Hepatocyte (in vitro differentiated cells): ENCODE results near the gene HRAS. TPM values are rescaled to one million over a fixed set of nuclear protein-coding genes. Genes with fewer than 3 reads are reported as not detected.

Experiments used
- DNase-seq: peaks from one replicate; pipeline ENCODE4 v3.0.0-alpha.2; 2016; ENCODE audit warnings: low spot score
- H2AFZ ChIP-seq: fragments of 200-600 bp; sonication (generic); 2 replicates; pipeline ENCODE4 v1.6.0; 2016; ENCODE audit warnings: antibody characterized with exemption, mild to moderate bottlenecking
- H3K27ac ChIP-seq: fragments of 200-600 bp; sonication (generic); 2 replicates; pipeline ENCODE4 v1.5.1; 2016; ENCODE audit warnings: mild to moderate bottlenecking
- H3K27me3 ChIP-seq: fragments of 200-600 bp; sonication (generic); 2 replicates; pipeline ENCODE4 v1.6.1; 2016
- H3K36me3 ChIP-seq: fragments of 200-600 bp; sonication (generic); replicated peaks from 2 replicates; pipeline ENCODE4 v1.5.1; 2016; ENCODE audit warnings: low read depth; ENCODE audit not compliant: insufficient read depth
- H3K4me1 ChIP-seq: fragments of 200-600 bp; sonication (generic); 2 replicates; pipeline ENCODE4 v1.5.1; 2016; ENCODE audit warnings: mild to moderate bottlenecking, moderate library complexity; ENCODE audit not compliant: insufficient read depth
- H3K4me2 ChIP-seq: fragments of 200-600 bp; sonication (generic); 2 replicates; pipeline ENCODE4 v1.6.0; 2016
- H3K4me3 ChIP-seq: fragments of 200-600 bp; sonication (generic); 2 replicates; pipeline ENCODE4 v1.5.1; 2016; ENCODE audit warnings: mild to moderate bottlenecking
- H3K79me2 ChIP-seq: fragments of 200-600 bp; sonication (generic); 2 replicates; pipeline ENCODE4 v1.6.0; 2017; ENCODE audit warnings: mild to moderate bottlenecking
- H3K9me2 ChIP-seq: fragments of 200-600 bp; sonication (generic); replicated peaks from 2 replicates; pipeline ENCODE4 v1.6.0; 2017; ENCODE audit warnings: mild to moderate bottlenecking; ENCODE audit not compliant: insufficient read depth
- H3K9me3 ChIP-seq: fragments of 200-600 bp; sonication (generic); 2 replicates; pipeline ENCODE4 v1.5.1; 2016; ENCODE audit warnings: low read depth, mild to moderate bottlenecking
- H4K20me1 ChIP-seq: fragments of 200-600 bp; sonication (generic); 2 replicates; pipeline ENCODE4 v1.6.0; 2016; ENCODE audit warnings: mild to moderate bottlenecking; ENCODE audit not compliant: insufficient read depth, poor library complexity, severe bottlenecking
- CTCF ChIP-seq: fragments of 200-600 bp; sonication (generic); IDR thresholded peaks from 2 replicates; pipeline ENCODE4 v1.5.1; 2016; ENCODE audit warnings: antibody characterized with exemption, mild to moderate bottlenecking; ENCODE audit not compliant: poor library complexity
- EZH2 ChIP-seq: fragments of 200-600 bp; sonication (generic); IDR thresholded peaks from 2 replicates; pipeline ENCODE4 v1.6.1; 2016; ENCODE audit warnings: antibody characterized with exemption, mild to moderate bottlenecking, borderline replicate concordance
- EZH2phosphoT487 ChIP-seq: fragments of 200-600 bp; sonication (generic); IDR thresholded peaks from one replicate; pipeline ENCODE4 v1.6.1; 2018; ENCODE audit warnings: antibody characterized with exemption, mild to moderate bottlenecking, low read depth, moderate library complexity; ENCODE audit not compliant: unreplicated experiment, severe bottlenecking
- WGBS: methylation state at CpG from one replicate; pipeline ENCODE4 v1.1.6; 2016; ENCODE audit warnings: low lambda C conversion rate; ENCODE audit errors: missing lambda C conversion rate; 5-methylcytosine and 5-hydroxymethylcytosine counted together
- polyA plus RNA-seq: library from polyadenylated mRNA; unstranded; fragments of >200 nt; fragmentation: Nextera tagmentation; extraction: Ambion mirVana; gene quantifications from 2 replicates; pipeline ENCODE4 v1.2.1, GENCODE V29; 2016
- total RNA-seq: library from RNA; depleted of rRNA; stranded (reverse); fragments of >200 nt; gene quantifications from 2 replicates; pipeline ENCODE4 v1.2.3, GENCODE V29; 2014

Gene HRAS
- total and polyA plus RNA-seq, 2 experiments from 2014 or later = 28.4 to 57.9 TPM

GRCh38 chr11:491358-491757 lies 44.0 kb downstream of the HRAS start:
- DNase-seq = no peak
- no peaks in the 10 kb centered on the region for H3K79me2 ChIP-seq
- no peak overlapping the region for H3K4me3 ChIP-seq
- H3K9me2 ChIP-seq = no peaks in the 10 kb centered on the region
- no peaks in the 10 kb centered on the region for H3K27me3 ChIP-seq
- H3K4me2 ChIP-seq = no peak overlapping the region
- H3K4me1 ChIP-seq = no peaks in the 10 kb centered on the region
- H2AFZ ChIP-seq = no peak overlapping the region
- H3K27ac ChIP-seq = no peak overlapping the region
- H3K36me3 ChIP-seq = no peaks in the 10 kb centered on the region
- no peak for TF ChIP-seq EZH2
- TF ChIP-seq CTCF = no peak
- TF ChIP-seq EZH2phosphoT487 = no peak
- WGBS = 98% methylated on average over 7 of the region's 7 CpGs
- no peaks in the 10 kb centered on the region for H4K20me1 ChIP-seq
- no peaks in the 10 kb centered on the region for H3K9me3 ChIP-seq

- Histone ChIP-seq H3K27me3 (no peaks in the 10 kb centered on the region), H3K4me3 (no peak overlapping the region), H3K9me2 (no peaks in the 10 kb centered on the region), H3K4me1 (no peaks in the 10 kb centered on the region), H3K36me3 (no peaks in the 10 kb centered on the region), H3K79me2 (no peaks in the 10 kb centered on the region), H3K27ac (no peak overlapping the region), H3K4me2 (no peak overlapping the region), H4K20me1 (no peaks in the 10 kb centered on the region), H3K9me3 (no peaks in the 10 kb centered on the region), H2AFZ (no peak overlapping the region)
- TF ChIP-seq CTCF (no peak), EZH2 (no peak), EZH2phosphoT487 (no peak)
- no peak for DNase-seq
- 91% methylated on average over 15 of the region's 15 CpGs for WGBS
Observed at GRCh38 chr11:490930-491260, 44.5 kb downstream of the HRAS start.

GRCh38 chr11:490186-490929 lies 45.0 kb downstream of the HRAS start:
- Histone ChIP-seq H3K4me2 (no peak overlapping the region), H3K27me3 (no peaks in the 10 kb centered on the region), H4K20me1 (no peaks in the 10 kb centered on the region), H3K4me1 (no peaks in the 10 kb centered on the region), H3K9me2 (no peaks in the 10 kb centered on the region), H2AFZ (no peak overlapping the region), H3K36me3 (no peaks in the 10 kb centered on the region), H3K27ac (no peak overlapping the region), H3K4me3 (no peak overlapping the region), H3K9me3 (no peaks in the 10 kb centered on the region), H3K79me2 (no peaks in the 10 kb centered on the region)
- TF ChIP-seq CTCF (no peak), EZH2phosphoT487 (no peak), EZH2 (no peak)
- DNase-seq = no peak
- 97% methylated on average over 35 of the region's 38 CpGs for WGBS
